Glutamatergic neuron (in vitro differentiated cells): ENCODE measurements around the gene UNC5B. TPM values are rescaled to one million over a fixed set of nuclear protein-coding genes. Genes with fewer than 3 reads are reported as not detected.

Source experiments
- DNase-seq: peaks from one replicate; pipeline ENCODE4 v3.0.0; 2022
- H3K27ac Mint-ChIP-seq: one replicate; pipeline ENCODE4 v1.8.0; 2020; ENCODE audit warnings: mild to moderate bottlenecking, mixed read lengths, inconsistent platforms; ENCODE audit not compliant: unreplicated experiment
- H3K27me3 Mint-ChIP-seq: one replicate; pipeline ENCODE4 v1.8.0; 2020; ENCODE audit warnings: mild to moderate bottlenecking, moderate library complexity, mixed read lengths, inconsistent platforms; ENCODE audit not compliant: unreplicated experiment
- H3K36me3 Mint-ChIP-seq: one replicate; pipeline ENCODE4 v1.8.0; 2020; ENCODE audit warnings: mild to moderate bottlenecking, mixed read lengths, inconsistent platforms; ENCODE audit not compliant: unreplicated experiment
- H3K4me1 Mint-ChIP-seq: one replicate; pipeline ENCODE4 v1.8.0; 2020; ENCODE audit warnings: mild to moderate bottlenecking, low read depth, mixed read lengths, inconsistent platforms; ENCODE audit not compliant: unreplicated experiment
- H3K4me3 Mint-ChIP-seq: one replicate; pipeline ENCODE4 v1.8.0; 2020; ENCODE audit warnings: mild to moderate bottlenecking, mixed read lengths, inconsistent platforms; ENCODE audit not compliant: unreplicated experiment
- H3K9me3 Mint-ChIP-seq: one replicate; pipeline ENCODE4 v1.8.0; 2020; ENCODE audit warnings: mild to moderate bottlenecking, moderate library complexity, mixed read lengths, inconsistent platforms; ENCODE audit not compliant: unreplicated experiment
- total RNA-seq: library from RNA; stranded (reverse); fragmentation: NEBNext Ultra II Directional; extraction: Animal tissue kit (Norgen Biotek cat#: 25700); gene quantifications from one replicate; pipeline ENCODE4 v1.2.1, GENCODE V29; 2021; ENCODE audit not compliant: unreplicated experiment
- TF ChIP-seq, protein P1 (sequence below): fragments of 200-600 bp; sonication (generic); IDR thresholded peaks from one replicate; pipeline ENCODE4 v1.5.0; 2021; ENCODE audit not compliant: partially characterized antibody, unreplicated experiment

UNC5B gene
- total RNA-seq, 1 donor from 2014 or later = 22.6 TPM

DNA sequence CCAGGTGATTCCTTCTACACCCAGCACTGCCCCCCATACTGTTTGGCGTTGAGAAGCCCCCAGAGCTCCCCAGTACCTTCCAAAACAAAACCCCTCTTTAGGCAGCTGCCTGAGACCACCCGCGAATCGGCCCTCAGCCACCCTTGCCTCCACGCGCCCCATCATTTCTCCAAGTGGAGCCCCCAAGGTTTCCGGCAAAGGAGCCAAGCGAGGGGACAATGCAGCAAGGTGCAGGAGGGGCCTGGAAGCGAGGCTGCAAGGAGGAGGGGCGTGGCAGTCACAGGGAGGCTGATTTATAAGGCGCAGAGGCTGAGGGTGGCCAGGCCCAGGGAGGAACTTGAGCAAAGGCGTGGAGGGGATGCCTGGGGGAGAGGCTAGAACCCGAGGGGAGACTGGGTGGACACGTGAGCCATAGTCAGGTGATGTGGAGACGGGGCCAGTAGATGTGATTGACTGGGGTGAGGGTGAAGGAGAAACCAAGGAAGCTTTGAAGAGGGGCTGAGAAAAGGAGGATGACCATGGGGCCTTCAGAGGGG, 122.9 kb downstream of the UNC5B start:
- Mint-ChIP-seq H3K27me3 (peaks cover 12% of the 10 kb centered on the region), H3K27ac (no peak overlapping the region), H3K9me3 (peaks cover 5% of the 10 kb centered on the region), H3K4me3 (no peak overlapping the region), H3K4me1 (peaks cover 18% of the 10 kb centered on the region), H3K36me3 (no peaks in the 10 kb centered on the region)
- DNase-seq = no peak
- TF ChIP-seq, protein P1, sequence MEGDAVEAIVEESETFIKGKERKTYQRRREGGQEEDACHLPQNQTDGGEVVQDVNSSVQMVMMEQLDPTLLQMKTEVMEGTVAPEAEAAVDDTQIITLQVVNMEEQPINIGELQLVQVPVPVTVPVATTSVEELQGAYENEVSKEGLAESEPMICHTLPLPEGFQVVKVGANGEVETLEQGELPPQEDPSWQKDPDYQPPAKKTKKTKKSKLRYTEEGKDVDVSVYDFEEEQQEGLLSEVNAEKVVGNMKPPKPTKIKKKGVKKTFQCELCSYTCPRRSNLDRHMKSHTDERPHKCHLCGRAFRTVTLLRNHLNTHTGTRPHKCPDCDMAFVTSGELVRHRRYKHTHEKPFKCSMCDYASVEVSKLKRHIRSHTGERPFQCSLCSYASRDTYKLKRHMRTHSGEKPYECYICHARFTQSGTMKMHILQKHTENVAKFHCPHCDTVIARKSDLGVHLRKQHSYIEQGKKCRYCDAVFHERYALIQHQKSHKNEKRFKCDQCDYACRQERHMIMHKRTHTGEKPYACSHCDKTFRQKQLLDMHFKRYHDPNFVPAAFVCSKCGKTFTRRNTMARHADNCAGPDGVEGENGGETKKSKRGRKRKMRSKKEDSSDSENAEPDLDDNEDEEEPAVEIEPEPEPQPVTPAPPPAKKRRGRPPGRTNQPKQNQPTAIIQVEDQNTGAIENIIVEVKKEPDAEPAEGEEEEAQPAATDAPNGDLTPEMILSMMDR = no peak

DNA sequence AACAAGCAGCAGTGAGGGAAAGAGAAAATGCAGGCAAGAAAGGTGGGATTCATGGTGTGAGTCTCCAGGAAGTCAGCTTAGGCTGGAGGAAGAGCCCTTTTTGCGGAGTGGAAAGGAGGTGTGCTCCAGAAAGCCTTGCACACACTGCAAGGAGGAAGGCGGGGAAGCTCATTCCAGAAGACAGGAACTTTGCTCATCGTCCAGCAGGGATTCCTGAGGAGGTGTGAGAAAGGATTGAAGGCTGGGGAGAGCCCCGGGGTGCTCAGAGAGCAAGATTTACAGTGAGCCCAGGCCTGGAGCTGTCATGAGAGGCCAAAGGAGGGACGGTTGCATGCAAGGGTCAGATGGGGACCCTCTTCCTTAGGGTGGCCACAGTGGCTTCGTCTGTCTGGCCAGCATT, 124.3 kb downstream of the UNC5B start:
- Mint-ChIP-seq H3K36me3 (no peaks in the 10 kb centered on the region), H3K27ac (no peak overlapping the region), H3K27me3 (peaks cover 10% of the 10 kb centered on the region), H3K4me3 (no peak overlapping the region), H3K9me3 (peaks cover 5% of the 10 kb centered on the region), H3K4me1 (peaks cover 18% of the 10 kb centered on the region)
- TF ChIP-seq, protein P1 = no peak
- DNase-seq = no peak

GRCh38 chr10:71337219-71337701, 124.9 kb downstream of the UNC5B start:
- H3K36me3 Mint-ChIP-seq = no peaks in the 10 kb centered on the region
- peaks cover 5% of the 10 kb centered on the region for H3K9me3 Mint-ChIP-seq
- no peak for DNase-seq
- H3K27ac Mint-ChIP-seq = no peak overlapping the region
- peaks cover 18% of the 10 kb centered on the region for H3K4me1 Mint-ChIP-seq
- peaks cover 10% of the 10 kb centered on the region for H3K27me3 Mint-ChIP-seq
- TF ChIP-seq, protein P1 = no peak
- no peak overlapping the region for H3K4me3 Mint-ChIP-seq

DNA sequence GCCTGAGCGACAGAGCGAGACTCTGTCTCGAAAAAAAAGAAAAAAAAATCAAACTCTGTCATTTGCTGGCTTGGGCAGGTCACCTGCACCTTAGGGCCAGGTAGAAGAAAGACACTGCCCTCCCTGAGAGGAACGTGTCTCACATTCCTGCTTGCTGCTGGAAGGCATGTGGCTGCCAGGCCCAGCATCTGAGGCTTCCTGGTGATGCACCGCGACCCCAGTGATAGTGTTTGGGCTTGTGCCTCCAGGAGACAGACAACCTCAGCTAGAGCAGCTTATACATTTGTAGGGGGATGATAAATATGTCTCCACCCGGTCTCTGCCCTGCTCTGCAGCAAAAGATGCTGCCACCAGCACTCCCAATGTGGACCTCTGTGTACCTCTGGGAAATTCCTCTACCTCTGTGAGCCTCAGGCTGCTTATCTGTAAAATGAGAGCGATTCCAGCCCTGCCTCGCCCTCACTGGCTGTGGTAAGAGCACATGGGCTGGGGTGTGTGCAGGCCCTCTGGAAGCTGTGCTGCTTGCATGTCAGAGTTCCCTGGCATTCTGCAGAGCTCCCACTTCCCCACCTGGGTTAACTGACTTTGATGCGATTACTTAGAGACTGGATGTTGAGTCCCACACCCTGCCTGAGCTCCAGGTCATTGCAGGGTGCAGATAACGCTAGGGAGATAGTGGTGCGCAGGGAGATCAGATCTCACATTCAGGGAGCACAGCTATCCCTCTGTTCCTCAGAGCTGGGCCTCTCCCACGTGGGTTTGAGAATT, 126.5 kb downstream of the UNC5B start:
- no peaks in the 10 kb centered on the region for H3K36me3 Mint-ChIP-seq
- H3K27ac Mint-ChIP-seq = no peak overlapping the region
- peaks cover 10% of the 10 kb centered on the region for H3K27me3 Mint-ChIP-seq
- H3K4me1 Mint-ChIP-seq = peaks cover 6% of the 10 kb centered on the region
- no peak overlapping the region for H3K4me3 Mint-ChIP-seq
- TF ChIP-seq, protein P1 = no peak
- peaks cover 5% of the 10 kb centered on the region for H3K9me3 Mint-ChIP-seq
- no peak for DNase-seq
